GM12875 (cell line): ENCODE data around the gene RIOK1.

Experiments used
- H3K4me3 ChIP-seq: one replicate; pipeline ENCODE4 v1.5.1; 2011; ENCODE audit warnings: low read depth, low read length, control low read depth
- TF ChIP-seq, protein P1 (sequence below): IDR thresholded peaks from 2 replicates; pipeline ENCODE4 v1.5.1; 2011; ENCODE audit warnings: low read depth, mild to moderate bottlenecking, control low read depth, inconsistent platforms, low read length, moderate library complexity, borderline replicate concordance; ENCODE audit not compliant: insufficient read depth

RIOK1 gene

DNA sequence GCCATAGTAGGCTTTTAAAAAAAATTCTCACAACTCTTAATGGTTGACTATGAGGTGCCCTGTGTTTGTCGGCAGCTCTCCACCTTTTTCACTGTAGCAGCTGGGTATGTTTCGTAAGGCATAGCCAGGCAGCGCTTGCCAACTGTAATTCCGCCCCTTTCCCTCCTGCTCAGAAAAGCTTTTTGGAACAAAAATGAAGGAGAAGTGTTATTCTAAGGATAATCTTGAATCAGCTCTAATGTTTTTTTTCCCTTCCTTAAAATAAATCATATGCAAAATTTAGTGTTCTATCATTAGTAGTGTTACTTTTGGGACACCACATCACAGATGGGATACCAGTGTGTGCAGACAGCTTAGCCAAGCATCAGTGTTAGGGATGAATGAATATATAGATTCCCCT is 21.2 kb downstream of the RIOK1 start:
- no peak overlapping the region for H3K4me3 ChIP-seq
- TF ChIP-seq, protein P1, sequence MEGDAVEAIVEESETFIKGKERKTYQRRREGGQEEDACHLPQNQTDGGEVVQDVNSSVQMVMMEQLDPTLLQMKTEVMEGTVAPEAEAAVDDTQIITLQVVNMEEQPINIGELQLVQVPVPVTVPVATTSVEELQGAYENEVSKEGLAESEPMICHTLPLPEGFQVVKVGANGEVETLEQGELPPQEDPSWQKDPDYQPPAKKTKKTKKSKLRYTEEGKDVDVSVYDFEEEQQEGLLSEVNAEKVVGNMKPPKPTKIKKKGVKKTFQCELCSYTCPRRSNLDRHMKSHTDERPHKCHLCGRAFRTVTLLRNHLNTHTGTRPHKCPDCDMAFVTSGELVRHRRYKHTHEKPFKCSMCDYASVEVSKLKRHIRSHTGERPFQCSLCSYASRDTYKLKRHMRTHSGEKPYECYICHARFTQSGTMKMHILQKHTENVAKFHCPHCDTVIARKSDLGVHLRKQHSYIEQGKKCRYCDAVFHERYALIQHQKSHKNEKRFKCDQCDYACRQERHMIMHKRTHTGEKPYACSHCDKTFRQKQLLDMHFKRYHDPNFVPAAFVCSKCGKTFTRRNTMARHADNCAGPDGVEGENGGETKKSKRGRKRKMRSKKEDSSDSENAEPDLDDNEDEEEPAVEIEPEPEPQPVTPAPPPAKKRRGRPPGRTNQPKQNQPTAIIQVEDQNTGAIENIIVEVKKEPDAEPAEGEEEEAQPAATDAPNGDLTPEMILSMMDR = no peak

DNA sequence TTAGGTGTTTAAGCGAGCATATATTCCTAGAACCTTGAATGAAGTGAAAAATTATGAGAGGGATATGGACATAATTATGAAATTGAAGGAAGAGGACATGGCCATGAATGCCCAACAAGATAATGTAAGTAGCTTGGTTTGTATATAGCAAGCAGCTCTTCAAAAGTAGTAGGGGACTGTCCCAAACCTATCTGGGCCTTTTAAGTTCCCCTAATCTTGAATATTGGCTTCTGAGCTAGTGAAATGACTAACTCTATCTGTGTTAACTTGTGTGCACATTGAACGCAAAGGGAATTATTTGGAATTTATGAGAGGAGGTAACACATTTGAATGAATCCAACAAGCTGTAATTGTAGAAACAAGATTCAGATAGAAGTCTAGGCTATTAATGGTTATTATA is 21.7 kb downstream of the RIOK1 start:
- no peak overlapping the region for H3K4me3 ChIP-seq

DNA sequence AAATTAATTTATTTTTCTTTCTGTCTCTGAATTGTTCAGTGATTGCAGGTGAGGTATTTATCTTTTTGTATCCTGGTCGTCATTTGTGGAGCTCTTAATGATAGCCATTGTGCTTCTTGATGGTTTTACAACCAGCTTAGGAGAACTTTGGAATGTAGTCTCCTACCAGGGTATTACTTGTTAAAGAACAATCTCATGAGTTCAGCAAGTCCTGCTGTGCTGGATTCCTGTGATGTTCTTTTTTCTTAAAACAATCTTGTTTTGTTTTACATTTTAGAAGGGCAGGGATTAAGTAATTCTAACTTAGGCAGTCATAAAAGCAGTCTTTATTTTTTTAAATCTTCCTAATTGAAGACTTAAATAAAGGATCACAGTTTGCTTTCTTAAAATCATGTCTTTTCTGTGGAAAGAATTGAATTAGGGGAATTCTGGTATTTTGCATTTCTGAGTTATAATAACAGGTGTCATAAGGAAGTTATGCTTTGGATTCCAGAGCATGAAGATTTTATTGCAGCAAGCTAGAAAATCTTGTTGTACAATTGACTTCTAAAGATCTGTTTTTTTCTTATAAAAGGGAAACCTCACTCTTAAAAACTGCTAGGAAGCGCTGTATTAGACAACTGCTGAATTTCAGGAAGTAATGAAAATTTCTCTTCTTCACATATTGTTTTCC is 23.7 kb downstream of the RIOK1 start:
- H3K4me3 ChIP-seq = no peak overlapping the region
- TF ChIP-seq, protein P1 = no peak

More for the DNA sequence above, 21.7 kb downstream of the RIOK1 start:
- TF ChIP-seq, protein P1 = no peak

DNA sequence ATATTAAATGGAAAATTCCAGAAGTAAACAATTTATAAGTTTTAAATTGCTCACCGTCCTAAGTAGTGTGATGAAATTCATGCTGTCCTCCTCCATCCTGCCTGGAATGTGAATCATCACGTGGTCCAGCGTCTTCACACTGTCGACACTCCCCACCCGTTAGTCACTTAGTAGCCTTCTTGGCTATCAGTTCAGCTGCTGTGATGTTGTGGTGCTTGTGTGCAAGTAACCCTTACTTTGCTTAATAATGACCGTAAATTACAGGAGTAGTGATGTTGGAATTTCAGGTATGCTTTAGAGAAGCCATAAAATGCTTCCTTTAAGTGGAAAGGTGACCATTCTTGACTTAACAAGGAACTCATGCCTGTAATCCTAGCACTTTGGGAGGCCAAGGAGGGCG is 25.2 kb downstream of the RIOK1 start:
- TF ChIP-seq, protein P1 = no peak
- no peak overlapping the region for H3K4me3 ChIP-seq

DNA sequence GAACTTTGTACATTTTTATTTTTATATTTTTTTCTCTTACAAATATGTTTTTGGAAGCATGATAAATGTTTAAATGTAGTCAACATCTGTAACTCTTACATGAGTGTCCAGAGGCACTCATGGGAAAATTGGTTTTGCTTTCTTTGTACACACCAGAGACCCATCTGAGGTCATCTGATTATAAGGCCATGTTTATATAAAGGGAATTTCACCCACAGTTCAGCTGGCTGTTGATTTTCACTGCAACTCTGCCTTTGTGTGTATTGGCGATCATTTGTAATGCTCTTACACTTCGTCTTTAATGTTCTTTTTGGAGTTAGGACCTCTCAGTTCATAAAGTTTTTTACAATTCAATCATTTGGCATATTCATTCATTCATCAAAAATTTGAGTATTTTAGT is 28.1 kb downstream of the RIOK1 start:
- TF ChIP-seq, protein P1 = no peak
- H3K4me3 ChIP-seq = no peak overlapping the region

DNA sequence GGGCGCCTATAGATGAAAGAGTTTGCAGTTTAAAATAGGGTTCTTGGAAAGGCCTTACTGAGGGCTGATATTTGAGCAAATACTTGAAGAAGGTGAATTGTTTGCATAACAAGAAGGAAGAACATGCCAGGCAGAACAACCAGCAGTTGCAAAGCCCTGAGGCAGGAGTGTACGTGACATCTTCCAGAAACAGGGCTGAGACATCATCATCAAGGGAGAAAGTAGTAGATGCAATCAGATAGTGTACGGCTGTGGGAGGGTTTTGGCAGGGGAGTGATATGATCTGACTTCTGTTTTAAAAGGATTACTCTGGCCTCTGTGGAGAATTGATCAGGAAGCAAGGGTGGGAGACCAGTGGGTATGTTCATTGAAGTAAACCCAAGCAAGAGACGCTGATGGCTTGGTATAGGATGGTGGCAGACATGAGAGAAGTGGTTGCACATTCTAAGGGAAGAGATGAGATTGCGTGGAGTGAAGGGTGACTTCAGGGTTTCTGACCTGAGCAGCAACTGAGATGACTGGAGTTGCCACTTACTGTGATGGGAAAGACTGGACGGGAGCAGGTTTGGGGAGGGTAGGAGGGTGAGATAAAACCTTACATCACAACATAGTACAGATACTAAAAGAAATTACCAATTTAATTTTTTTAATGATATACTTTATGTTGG is 28.8 kb downstream of the RIOK1 start:
- TF ChIP-seq, protein P1 = no peak
- no peak overlapping the region for H3K4me3 ChIP-seq

DNA sequence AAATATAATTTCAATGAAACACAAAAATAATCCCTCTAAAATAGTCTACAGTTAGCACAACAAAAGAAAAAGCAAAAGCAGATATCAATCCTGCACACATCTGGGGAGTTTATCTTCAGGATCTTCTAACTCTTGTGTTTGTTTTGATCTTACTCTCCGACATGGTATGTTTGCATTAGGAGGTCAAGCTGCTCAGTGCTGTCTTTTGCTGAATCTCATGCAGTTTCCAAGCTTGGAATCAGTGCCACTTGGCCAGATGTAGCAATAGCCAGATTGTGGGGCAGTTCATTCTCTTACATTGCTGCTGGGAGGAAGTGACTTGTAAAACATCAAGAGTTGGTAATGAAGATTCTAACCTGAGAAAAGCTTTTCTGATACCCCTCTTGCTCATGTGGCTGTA is 29.5 kb downstream of the RIOK1 start:
- TF ChIP-seq, protein P1 = no peak
- no peak overlapping the region for H3K4me3 ChIP-seq
